Loucy (cell line): ENCODE measurements around the gene LHFPL6.

Experiments used
- H2AFZ ChIP-seq: fragments of 200-600 bp; sonication (generic); 2 replicates; pipeline ENCODE4 v1.6.0; 2016; ENCODE audit warnings: antibody characterized with exemption, mild to moderate bottlenecking, low read length, moderate library complexity
- H3F3A ChIP-seq: fragments of 200-600 bp; 2 replicates; pipeline ENCODE4 v1.6.0; 2016; ENCODE audit warnings: antibody characterized with exemption, low read depth, mild to moderate bottlenecking
- H3K27me3 ChIP-seq: fragments of 200-600 bp; sonication (generic); 2 replicates; pipeline ENCODE4 v1.6.1; 2014; ENCODE audit warnings: low read length, mild to moderate bottlenecking; ENCODE audit not compliant: insufficient read depth, poor library complexity, severe bottlenecking
- H3K36me3 ChIP-seq: fragments of 200-600 bp; sonication (generic); 2 replicates; pipeline ENCODE4 v1.6.1; 2016; ENCODE audit warnings: low read length; ENCODE audit not compliant: insufficient read depth
- H3K4me1 ChIP-seq: fragments of 200-600 bp; sonication (generic); 2 replicates; pipeline ENCODE4 v1.5.1; 2014; ENCODE audit warnings: low read length, mild to moderate bottlenecking; ENCODE audit not compliant: insufficient read depth, poor library complexity, severe bottlenecking
- H3K4me2 ChIP-seq: fragments of 200-600 bp; sonication (generic); 2 replicates; pipeline ENCODE4 v1.6.0; 2014; ENCODE audit warnings: antibody characterized with exemption, low read length, low read depth, mild to moderate bottlenecking; ENCODE audit not compliant: poor library complexity, severe bottlenecking
- H3K4me3 ChIP-seq: fragments of 200-600 bp; sonication (generic); 2 replicates; pipeline ENCODE4 v1.5.1; 2014; ENCODE audit warnings: low read length, mild to moderate bottlenecking, mixed read lengths; ENCODE audit not compliant: poor library complexity, severe bottlenecking
- H3K79me2 ChIP-seq: fragments of 200-600 bp; sonication (generic); 2 replicates; pipeline ENCODE4 v1.6.1; 2014; ENCODE audit warnings: low read length; ENCODE audit not compliant: insufficient read depth
- H3K9ac ChIP-seq: fragments of 200-600 bp; sonication (generic); 2 replicates; pipeline ENCODE4 v1.6.0; 2014; ENCODE audit warnings: mild to moderate bottlenecking, low read depth, low read length, moderate library complexity; ENCODE audit not compliant: poor library complexity, severe bottlenecking
- H3K9me2 ChIP-seq: fragments of 200-600 bp; sonication (generic); replicated peaks from 2 replicates; pipeline ENCODE4 v1.6.1; 2016; ENCODE audit warnings: low read depth, low read length, mixed read lengths
- H3K9me3 ChIP-seq: fragments of 200-600 bp; sonication (generic); 2 replicates; pipeline ENCODE4 v1.6.1; 2014; ENCODE audit warnings: mild to moderate bottlenecking, antibody characterized with exemption, low read length, low read depth; ENCODE audit not compliant: insufficient read depth
- H4K20me1 ChIP-seq: fragments of 200-600 bp; sonication (generic); 2 replicates; pipeline ENCODE4 v1.6.0; 2014; ENCODE audit warnings: antibody characterized with exemption, low read length, mild to moderate bottlenecking; ENCODE audit not compliant: insufficient read depth, poor library complexity, severe bottlenecking
- EZH2phosphoT487 ChIP-seq: fragments of 200-600 bp; IDR thresholded peaks from 2 replicates; pipeline ENCODE4 v1.6.1; 2018; ENCODE audit warnings: antibody characterized with exemption, mild to moderate bottlenecking, moderate library complexity, borderline replicate concordance
- TF ChIP-seq, protein P1 (sequence below): fragments of 200-600 bp; sonication (generic); conservative IDR thresholded peaks from 2 replicates; pipeline ENCODE4 v1.5.1; 2014; ENCODE audit warnings: mild to moderate bottlenecking, antibody characterized with exemption, low read length

The LHFPL6 gene

DNA sequence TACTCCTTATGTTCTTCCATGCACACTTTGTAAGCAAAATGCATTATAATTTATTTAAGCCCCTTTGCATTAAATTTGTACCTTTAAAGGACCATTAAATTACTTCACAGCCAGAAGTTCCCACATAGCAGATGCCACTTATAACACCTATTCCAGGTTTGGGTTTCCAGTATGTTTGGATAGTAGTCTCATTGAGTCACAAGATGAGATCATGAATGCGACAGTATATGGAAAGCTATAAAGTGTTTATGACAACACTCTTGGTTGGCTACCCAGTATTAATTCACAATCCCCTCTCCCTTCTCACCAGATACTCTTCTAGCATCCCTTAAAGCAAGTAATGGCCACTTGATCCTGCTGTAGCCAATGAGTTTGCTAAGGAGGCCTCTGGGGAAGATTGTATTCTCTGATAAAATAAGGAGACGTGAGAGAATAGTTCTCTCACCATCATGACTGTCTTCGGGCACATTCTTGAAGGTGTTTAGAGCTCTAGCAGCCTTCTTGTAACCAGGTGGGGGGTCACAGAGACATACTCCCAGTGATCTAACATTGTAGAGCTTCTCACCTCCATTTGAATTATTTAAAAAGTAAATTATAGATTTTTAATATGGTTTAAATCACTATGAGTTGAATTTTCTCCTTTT, 2.8 kb upstream of the LHFPL6 start:
- Histone ChIP-seq H4K20me1 (no peaks in the 10 kb centered on the region), H3K27me3 (peaks cover 29% of the 10 kb centered on the region), H2AFZ (no peak overlapping the region), H3K79me2 (no peaks in the 10 kb centered on the region), H3K9me3 (no peaks in the 10 kb centered on the region), H3K4me3 (no peak overlapping the region), H3K36me3 (no peaks in the 10 kb centered on the region), H3F3A (no peaks in the 10 kb centered on the region), H3K9me2 (no peaks in the 10 kb centered on the region), H3K4me1 (peaks cover 6% of the 10 kb centered on the region), H3K9ac (no peak overlapping the region), H3K4me2 (no peak overlapping the region)
- no peak for TF ChIP-seq EZH2phosphoT487
- TF ChIP-seq, protein P1, sequence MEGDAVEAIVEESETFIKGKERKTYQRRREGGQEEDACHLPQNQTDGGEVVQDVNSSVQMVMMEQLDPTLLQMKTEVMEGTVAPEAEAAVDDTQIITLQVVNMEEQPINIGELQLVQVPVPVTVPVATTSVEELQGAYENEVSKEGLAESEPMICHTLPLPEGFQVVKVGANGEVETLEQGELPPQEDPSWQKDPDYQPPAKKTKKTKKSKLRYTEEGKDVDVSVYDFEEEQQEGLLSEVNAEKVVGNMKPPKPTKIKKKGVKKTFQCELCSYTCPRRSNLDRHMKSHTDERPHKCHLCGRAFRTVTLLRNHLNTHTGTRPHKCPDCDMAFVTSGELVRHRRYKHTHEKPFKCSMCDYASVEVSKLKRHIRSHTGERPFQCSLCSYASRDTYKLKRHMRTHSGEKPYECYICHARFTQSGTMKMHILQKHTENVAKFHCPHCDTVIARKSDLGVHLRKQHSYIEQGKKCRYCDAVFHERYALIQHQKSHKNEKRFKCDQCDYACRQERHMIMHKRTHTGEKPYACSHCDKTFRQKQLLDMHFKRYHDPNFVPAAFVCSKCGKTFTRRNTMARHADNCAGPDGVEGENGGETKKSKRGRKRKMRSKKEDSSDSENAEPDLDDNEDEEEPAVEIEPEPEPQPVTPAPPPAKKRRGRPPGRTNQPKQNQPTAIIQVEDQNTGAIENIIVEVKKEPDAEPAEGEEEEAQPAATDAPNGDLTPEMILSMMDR = no peak

DNA sequence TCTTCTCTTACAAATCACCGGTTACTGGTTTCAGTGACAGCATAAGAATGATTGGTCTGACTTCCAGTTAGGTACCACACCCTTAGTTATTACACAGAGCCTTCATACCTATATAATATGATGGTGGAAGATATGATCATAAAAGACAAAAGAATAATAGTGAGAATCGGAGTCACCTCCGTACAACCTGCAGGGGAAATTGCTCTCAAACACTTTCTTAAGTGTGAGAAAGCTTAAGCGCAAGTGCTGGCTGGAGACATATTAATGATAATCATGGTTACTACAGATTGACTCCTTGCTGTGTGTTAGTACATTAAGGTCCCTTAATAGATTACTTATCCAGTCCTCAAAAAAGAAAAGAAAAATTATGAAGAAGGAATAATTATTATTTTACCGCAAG, 1.8 kb upstream of the LHFPL6 start:
- Histone ChIP-seq H3K36me3 (no peaks in the 10 kb centered on the region), H3K27me3 (peaks cover 31% of the 10 kb centered on the region), H3F3A (no peaks in the 10 kb centered on the region), H2AFZ (no peak overlapping the region), H3K9me2 (no peaks in the 10 kb centered on the region), H3K9me3 (no peaks in the 10 kb centered on the region), H3K9ac (no peak overlapping the region), H3K4me1 (peaks cover 6% of the 10 kb centered on the region), H3K4me2 (no peak overlapping the region), H3K4me3 (no peak overlapping the region), H4K20me1 (no peaks in the 10 kb centered on the region), H3K79me2 (no peaks in the 10 kb centered on the region)
- TF ChIP-seq EZH2phosphoT487 = no peak
- TF ChIP-seq, protein P1 = no peak

DNA sequence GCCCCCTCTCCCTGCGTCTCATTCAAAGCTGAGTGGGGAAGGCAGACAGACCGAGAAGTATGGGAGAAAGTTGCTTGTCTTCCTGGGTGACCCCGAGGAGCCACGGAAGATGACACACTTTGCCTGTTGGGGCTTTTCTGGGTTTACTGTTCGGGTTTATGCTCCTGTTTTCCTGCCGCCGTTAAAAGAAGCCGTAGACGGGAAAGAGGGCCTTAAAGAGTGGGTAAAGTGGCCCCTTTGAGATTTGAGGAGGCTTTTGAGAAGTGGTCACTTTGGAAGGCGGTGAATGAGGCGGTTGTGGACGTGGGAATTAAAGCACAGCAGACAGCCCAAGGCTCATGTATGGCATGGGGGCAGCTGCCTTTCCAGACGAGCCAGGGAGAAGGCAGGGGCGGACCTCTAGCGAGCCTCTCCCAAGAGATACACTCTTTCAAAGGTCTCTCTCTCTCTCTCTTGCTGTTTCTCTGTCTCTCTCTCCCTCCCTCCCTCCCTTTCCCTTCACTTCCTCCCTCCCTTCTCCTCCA, 493 bp upstream of the LHFPL6 start:
- peaks cover 6% of the 10 kb centered on the region for H3K4me1 ChIP-seq
- H3K9me3 ChIP-seq = no peaks in the 10 kb centered on the region
- no peaks in the 10 kb centered on the region for H3K9me2 ChIP-seq
- H3K27me3 ChIP-seq = peaks cover 31% of the 10 kb centered on the region
- H3K4me2 ChIP-seq = peak overlapping the region; percentile 83
- H2AFZ ChIP-seq = peak overlapping the region; percentile 94
- H4K20me1 ChIP-seq = no peaks in the 10 kb centered on the region
- H3K9ac ChIP-seq = peak overlapping the region; percentile 65
- peak overlapping the region; percentile 81 for H3K4me3 ChIP-seq
- no peaks in the 10 kb centered on the region for H3K79me2 ChIP-seq
- TF ChIP-seq EZH2phosphoT487 = no peak
- TF ChIP-seq, protein P1 = no peak
- H3F3A ChIP-seq = no peaks in the 10 kb centered on the region
- no peaks in the 10 kb centered on the region for H3K36me3 ChIP-seq
